ENCODE measurements around the gene PRM3. TPM values are rescaled to one million over a fixed set of nuclear protein-coding genes. Genes with fewer than 3 reads are reported as not detected.

PRM3 gene
- total and polyA plus RNA-seq, 2 donors (not counting 1 experiment from before 2014, with no cell fraction given) = not detected

DNA sequence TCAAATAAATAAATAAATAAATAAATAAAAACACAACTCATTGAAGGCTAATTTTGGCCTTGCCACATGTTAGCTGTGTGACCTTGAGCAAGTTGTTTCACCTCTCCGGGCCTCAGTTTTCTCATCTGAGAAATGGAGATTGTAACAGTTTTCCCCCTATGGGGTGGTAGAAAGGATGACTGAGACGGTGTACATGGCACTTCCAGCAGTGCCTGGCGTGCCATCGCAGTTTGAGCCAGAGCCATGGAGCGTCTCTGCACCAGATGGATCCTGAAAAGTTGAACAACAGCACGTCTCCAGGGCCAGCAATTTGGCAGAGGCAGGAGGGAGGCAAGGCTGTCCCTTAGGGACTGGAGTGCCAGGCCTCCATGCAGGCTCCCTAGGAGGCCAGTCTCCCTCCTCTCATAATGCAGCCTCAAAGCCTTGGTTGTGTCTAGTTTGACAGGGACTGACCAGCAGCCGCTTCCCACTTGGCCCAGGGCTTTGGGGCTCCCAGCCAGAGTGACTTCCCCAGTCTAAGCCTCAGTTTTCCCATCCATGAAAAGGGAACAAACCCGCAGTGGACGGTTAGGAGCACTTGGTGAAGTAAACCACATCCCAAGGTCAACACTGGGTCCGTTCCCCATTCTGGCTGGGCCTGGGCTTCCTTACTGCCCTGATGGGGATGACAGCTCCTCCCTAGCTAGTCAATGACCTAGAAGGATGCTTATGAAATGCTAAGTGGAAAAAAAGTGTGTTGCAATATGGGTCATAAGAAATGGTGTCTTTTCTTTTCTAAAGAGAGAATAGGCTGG is 36.8 kb downstream of the PRM3 start:
- DNase-seq (no peak), ATAC-seq (ENCODE audit: low read depth) (no peak)
- no peaks in the 10 kb centered on the region for H4K20me1 ChIP-seq (ENCODE audit: control insufficient read depth, insufficient read depth, low read length, poor library complexity, severe bottlenecking)
- no peaks in the 10 kb centered on the region for H3K9me3 ChIP-seq (ENCODE audit: control extremely low read depth in 1 of 3, control insufficient read depth in 2 of 3, insufficient read depth in 1 of 3, low read length in 2 of 3)
- H3K9me3 Mint-ChIP-seq (ENCODE audit: insufficient read depth) = no peaks in the 10 kb centered on the region
- no peak overlapping the region for H3K4me2 ChIP-seq (replicated peaks; ENCODE audit: low read depth, low read length, poor library complexity, severe bottlenecking)
- 98% methylated on average over 8 of the region's 10 CpGs for WGBS (ENCODE audit: insufficient coverage)
- no peak overlapping the region for H2AFZ ChIP-seq (ENCODE audit: insufficient read depth, low read depth, low read length, poor library complexity, severe bottlenecking)
- H3K4me1 ChIP-seq (ENCODE audit: control insufficient read depth in 2 of 2, insufficient read depth in 2 of 2, low read length in 2 of 2) = peaks cover 19 to 24% of the 10 kb centered on the region in 2 donors
- H3K36me3 ChIP-seq (replicated peaks in 1 of 2; ENCODE audit: control extremely low read depth in 1 of 2, control insufficient read depth in 1 of 2, extremely low read depth in 1 of 2, insufficient read depth in 2 of 2, low read length in 1 of 2) = no peaks in the 10 kb centered on the region
- H3K27ac Mint-ChIP-seq = no peak overlapping the region
- no peaks in the 10 kb centered on the region for H3K79me2 ChIP-seq (ENCODE audit: control insufficient read depth, insufficient read depth, low read length)
- ChIA-PET POLR2A (no interaction called here), CTCF (interaction anchor here (0.6 to 1.3 kb wide), 3 partner anchors 18 to 271 kb away, joined by 3 to 4 read pairs (median 4); no protein-coding TSS in a partner anchor)
- intact Hi-C loops (cut with micrococcal nuclease) = no loop called here
- H3K27me3 ChIP-seq (replicated peaks in 1 of 4; ENCODE audit: control extremely low read depth in 1 of 4, control insufficient read depth in 3 of 4, insufficient read depth in 4 of 4, low read length in 3 of 4) = no peaks in the 10 kb centered on the region
- peaks cover 25% of the 10 kb centered on the region for H3K4me1 Mint-ChIP-seq
- no peak overlapping the region for H3K4me3 ChIP-seq (ENCODE audit: control extremely low read depth in 1 of 5, extremely low read depth in 1 of 5, insufficient read depth in 1 of 5, low read depth in 2 of 5, low read length in 4 of 5)
- H3K9ac ChIP-seq (ENCODE audit: low read length) = no peak overlapping the region
- no peak overlapping the region for H3K27ac ChIP-seq (ENCODE audit: low read length in 2 of 2)
- H3K4me3 Mint-ChIP-seq = no peak overlapping the region
- TF ChIP-seq, protein P1, sequence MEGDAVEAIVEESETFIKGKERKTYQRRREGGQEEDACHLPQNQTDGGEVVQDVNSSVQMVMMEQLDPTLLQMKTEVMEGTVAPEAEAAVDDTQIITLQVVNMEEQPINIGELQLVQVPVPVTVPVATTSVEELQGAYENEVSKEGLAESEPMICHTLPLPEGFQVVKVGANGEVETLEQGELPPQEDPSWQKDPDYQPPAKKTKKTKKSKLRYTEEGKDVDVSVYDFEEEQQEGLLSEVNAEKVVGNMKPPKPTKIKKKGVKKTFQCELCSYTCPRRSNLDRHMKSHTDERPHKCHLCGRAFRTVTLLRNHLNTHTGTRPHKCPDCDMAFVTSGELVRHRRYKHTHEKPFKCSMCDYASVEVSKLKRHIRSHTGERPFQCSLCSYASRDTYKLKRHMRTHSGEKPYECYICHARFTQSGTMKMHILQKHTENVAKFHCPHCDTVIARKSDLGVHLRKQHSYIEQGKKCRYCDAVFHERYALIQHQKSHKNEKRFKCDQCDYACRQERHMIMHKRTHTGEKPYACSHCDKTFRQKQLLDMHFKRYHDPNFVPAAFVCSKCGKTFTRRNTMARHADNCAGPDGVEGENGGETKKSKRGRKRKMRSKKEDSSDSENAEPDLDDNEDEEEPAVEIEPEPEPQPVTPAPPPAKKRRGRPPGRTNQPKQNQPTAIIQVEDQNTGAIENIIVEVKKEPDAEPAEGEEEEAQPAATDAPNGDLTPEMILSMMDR (IDR thresholded peaks at IDR 0.05) = no peak
- TF ChIP-seq EZH2 (IDR thresholded peaks at IDR 0.05; ENCODE audit: borderline replicate concordance, insufficient read depth, low read depth, low read length, poor library complexity, severe bottlenecking) = no peak
- H3K27me3 Mint-ChIP-seq = no peaks in the 10 kb centered on the region

DNA sequence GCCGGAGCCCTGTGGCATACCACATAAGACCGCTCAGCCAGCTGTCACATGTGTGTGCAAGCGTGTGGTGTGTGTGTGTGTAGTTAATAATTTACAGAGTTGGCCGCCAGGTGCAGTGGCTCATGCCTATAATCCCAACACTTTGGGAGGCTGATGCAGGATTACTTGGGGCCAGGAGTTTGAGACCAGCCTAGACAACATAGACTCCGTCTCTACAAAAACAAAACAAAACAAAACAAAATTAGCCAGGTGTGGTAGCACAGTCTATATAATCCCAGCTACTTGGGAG is 37.8 kb downstream of the PRM3 start:
- H3K4me3 Mint-ChIP-seq = no peak overlapping the region
- Histone ChIP-seq H3K9ac (ENCODE audit: low read length) (no peak overlapping the region), H3K36me3 (replicated peaks in 1 of 2; ENCODE audit: control extremely low read depth in 1 of 2, control insufficient read depth in 1 of 2, extremely low read depth in 1 of 2, insufficient read depth in 2 of 2, low read length in 1 of 2) (no peaks in the 10 kb centered on the region), H3K79me2 (ENCODE audit: control insufficient read depth, insufficient read depth, low read length) (no peaks in the 10 kb centered on the region), H3K4me1 (ENCODE audit: control insufficient read depth in 2 of 2, insufficient read depth in 2 of 2, low read length in 2 of 2) (peaks cover 18 to 21% of the 10 kb centered on the region in 2 donors), H3K9me3 (ENCODE audit: control extremely low read depth in 1 of 3, control insufficient read depth in 2 of 3, insufficient read depth in 1 of 3, low read length in 2 of 3) (no peaks in the 10 kb centered on the region), H3K4me3 (ENCODE audit: control extremely low read depth in 1 of 5, extremely low read depth in 1 of 5, insufficient read depth in 1 of 5, low read depth in 2 of 5, low read length in 4 of 5) (no peak overlapping the region), H3K4me2 (replicated peaks; ENCODE audit: low read depth, low read length, poor library complexity, severe bottlenecking) (no peak overlapping the region), H2AFZ (ENCODE audit: insufficient read depth, low read depth, low read length, poor library complexity, severe bottlenecking) (no peak overlapping the region), H3K27ac (ENCODE audit: low read length in 2 of 2) (no peak overlapping the region), H4K20me1 (ENCODE audit: control insufficient read depth, insufficient read depth, low read length, poor library complexity, severe bottlenecking) (no peaks in the 10 kb centered on the region), H3K27me3 (replicated peaks in 1 of 4; ENCODE audit: control extremely low read depth in 1 of 4, control insufficient read depth in 3 of 4, insufficient read depth in 4 of 4, low read length in 3 of 4) (no peaks in the 10 kb centered on the region)
- ChIA-PET POLR2A (interaction anchor here (0.6 kb wide), 1 partner anchor 9 kb away, joined by 4 read pairs; no protein-coding TSS in a partner anchor), CTCF (interaction anchor here (1.3 kb wide), 1 partner anchor 19 kb away, joined by 3 read pairs; no protein-coding TSS in a partner anchor)
- no peaks in the 10 kb centered on the region for H3K9me3 Mint-ChIP-seq (ENCODE audit: insufficient read depth)
- WGBS (ENCODE audit: insufficient coverage) = 21% methylated on average over 3 of the region's 5 CpGs
- H3K4me1 Mint-ChIP-seq = peaks cover 30% of the 10 kb centered on the region
- ATAC-seq (ENCODE audit: low read depth) (no peak), DNase-seq (no peak)
- TF ChIP-seq, protein P1 (IDR thresholded peaks at IDR 0.05) = no peak
- TF ChIP-seq EZH2 (IDR thresholded peaks at IDR 0.05; ENCODE audit: borderline replicate concordance, insufficient read depth, low read depth, low read length, poor library complexity, severe bottlenecking) = no peak
- H3K27me3 Mint-ChIP-seq = no peaks in the 10 kb centered on the region
- intact Hi-C loops (cut with micrococcal nuclease) = no loop called here
- no peak overlapping the region for H3K27ac Mint-ChIP-seq

Measured in B cell (primary cell).